Keratinocyte (primary cell): ENCODE measurements around the gene ABHD6. TPM values are rescaled to one million over a fixed set of nuclear protein-coding genes. Genes with fewer than 3 reads are reported as not detected.

Source experiments
- DNase-seq: peaks from one replicate; pipeline ENCODE4 v3.0.0-alpha.2; 2011; ENCODE audit warnings: low read depth, missing footprints, low spot score
- FAIRE-seq: peaks from 2 replicates; lab custom pipeline; 2011; peaks lifted over from hg19 to GRCh38; lab: Jason Lieb, UNC
- H2AFZ ChIP-seq: 2 replicates; pipeline ENCODE4 v1.6.0; 2012; ENCODE audit warnings: low read length, control low read depth, inconsistent platforms; ENCODE audit not compliant: control insufficient read depth
- H3K27ac ChIP-seq: 2 replicates; pipeline ENCODE4 v1.5.1; 2011; ENCODE audit warnings: low read length; ENCODE audit not compliant: control insufficient read depth, insufficient read depth
- H3K27me3 ChIP-seq: 3 replicates; pipeline ENCODE4 v1.6.0; 2011; ENCODE audit warnings: low read length; ENCODE audit not compliant: control insufficient read depth, insufficient read depth; ENCODE audit errors: extremely low read depth
- H3K36me3 ChIP-seq, 2 experiments: 2 replicates in 1 of 2; 3 replicates in 1 of 2; pipeline ENCODE4 v1.5.1; 2011; ENCODE audit warnings: low read length in 2 of 2, mild to moderate bottlenecking in 1 of 2; ENCODE audit not compliant: control insufficient read depth in 2 of 2, insufficient read depth in 2 of 2; ENCODE audit errors: extremely low read depth in 1 of 2
- H3K4me1 ChIP-seq: 3 replicates; pipeline ENCODE4 v1.5.1; 2011; ENCODE audit warnings: low read length; ENCODE audit not compliant: control insufficient read depth, insufficient read depth; ENCODE audit errors: extremely low read depth
- H3K4me2 ChIP-seq: 3 replicates; pipeline ENCODE4 v1.6.0; 2011; ENCODE audit warnings: low read depth, low read length; ENCODE audit not compliant: control insufficient read depth, insufficient read depth; ENCODE audit errors: extremely low read depth
- H3K4me3 ChIP-seq, 3 experiments: fragments of 200-600 bp in 1 of 3; sonication (generic) in 1 of 3; 2 replicates in 2 of 3; 3 replicates in 1 of 3; pipeline ENCODE4 v1.5.1; 2011 to 2016; ENCODE audit warnings: low read length in 3 of 3, mild to moderate bottlenecking in 3 of 3, control low read depth in 2 of 3, inconsistent platforms in 1 of 3, low read depth in 1 of 3, mixed read lengths in 1 of 3, mixed run types in 1 of 3, moderate library complexity in 1 of 3; ENCODE audit not compliant: control insufficient read depth in 2 of 3, insufficient read depth in 2 of 3; ENCODE audit errors: extremely low read depth in 1 of 3
- H3K79me2 ChIP-seq: 2 replicates; pipeline ENCODE4 v1.6.0; 2012; ENCODE audit warnings: low read length; ENCODE audit not compliant: control insufficient read depth, insufficient read depth
- H3K9ac ChIP-seq: 3 replicates; pipeline ENCODE4 v1.6.0; 2011; ENCODE audit warnings: low read length; ENCODE audit not compliant: control insufficient read depth, insufficient read depth; ENCODE audit errors: extremely low read depth
- H3K9me1 ChIP-seq: 3 replicates; pipeline ENCODE4 v1.6.0; 2011; ENCODE audit warnings: low read length; ENCODE audit not compliant: control insufficient read depth, insufficient read depth; ENCODE audit errors: extremely low read depth
- H3K9me3 ChIP-seq: 2 replicates; pipeline ENCODE4 v1.5.1; 2012; ENCODE audit warnings: low read depth, low read length; ENCODE audit not compliant: control insufficient read depth
- H4K20me1 ChIP-seq: 3 replicates; pipeline ENCODE4 v1.6.0; 2011; ENCODE audit warnings: low read length; ENCODE audit not compliant: control insufficient read depth, insufficient read depth; ENCODE audit errors: extremely low read depth
- CTCF ChIP-seq, 3 experiments: IDR thresholded peaks in 1 of 3; conservative IDR thresholded peaks in 1 of 3; optimal IDR thresholded peaks in 1 of 3; 2 replicates in 2 of 3; 3 replicates in 1 of 3; pipeline versions ENCODE3 to v1.5.1; 2011; ENCODE audit warnings: low read length in 3 of 3, mild to moderate bottlenecking in 3 of 3, moderate library complexity in 2 of 3, control low read depth in 1 of 3, inconsistent platforms in 1 of 3; ENCODE audit not compliant: insufficient read depth in 2 of 3; ENCODE audit errors: extremely low read depth in 1 of 3
- EZH2 ChIP-seq: IDR thresholded peaks from one replicate; pipeline ENCODE4 v1.6.1; 2012; ENCODE audit warnings: inconsistent platforms, mild to moderate bottlenecking, low read length, moderate library complexity
- dilution Hi-C: fragments of 300-500 bp; cut with MboI; formaldehyde crosslinking; loops from one replicate; pipeline ENCODE4 v1.7.0; 2020; ENCODE audit warnings: low sequenced_read_pairs; ENCODE audit not compliant: extremely low pct_ligation_motif_present
- polyA plus RNA-seq, 5 experiments: library from polyadenylated mRNA; depleted of rRNA in 3 of 5; stranded (reverse) in 3 of 5; stranded (forward) in 1 of 5; unstranded in 1 of 5; fragments of >200 nt; gene quantifications; 1 replicate in 1 of 5; 2 replicates in 3 of 5; 3 replicates in 1 of 5; pipeline versions ENCODE4 v1.2.1 to v1.2.3, GENCODE V29; 2011 to 2012; ENCODE audit warnings: missing spikeins in 2 of 5, low read depth in 1 of 5, low replicate concordance in 1 of 5

ABHD6 gene
- polyA plus RNA-seq, 1 donor (not counting 4 experiments of a cell fraction or from before 2014, with no cell fraction given): 15.2 TPM

- TF ChIP-seq EZH2 (no peak), CTCF (optimal IDR thresholded peaks at IDR 0.05 in 1 of 3, IDR thresholded peaks at IDR 0.05 in 1 of 3, conservative IDR thresholded peaks at IDR 0.05 in 1 of 3; ENCODE audit: extremely low read depth in 1 of 3, insufficient read depth in 2 of 3, low read length in 3 of 3) (peak; percentile 18 to 28 (median 19))
- dilution Hi-C loops: no loop called here
- no peaks in the 10 kb centered on the region for H3K9me3 ChIP-seq
- H3K4me1 ChIP-seq: peaks cover 3% of the 10 kb centered on the region
- H2AFZ ChIP-seq: no peak overlapping the region
- peaks cover 3% of the 10 kb centered on the region for H4K20me1 ChIP-seq
- DNase-seq (no peak), FAIRE-seq (no peak)
- no peak overlapping the region for H3K27ac ChIP-seq
- no peaks in the 10 kb centered on the region for H3K27me3 ChIP-seq
- H3K4me3 ChIP-seq: no peak overlapping the region
- H3K9me1 ChIP-seq: no peaks in the 10 kb centered on the region
- H3K36me3 ChIP-seq: no peaks in the 10 kb centered on the region
- no peak overlapping the region for H3K9ac ChIP-seq
- H3K79me2 ChIP-seq: no peaks in the 10 kb centered on the region
- H3K4me2 ChIP-seq: peak overlapping the region; percentile 17
Observed at GRCh38 chr3:58249358-58250092, 11.9 kb downstream of the ABHD6 start.

DNA sequence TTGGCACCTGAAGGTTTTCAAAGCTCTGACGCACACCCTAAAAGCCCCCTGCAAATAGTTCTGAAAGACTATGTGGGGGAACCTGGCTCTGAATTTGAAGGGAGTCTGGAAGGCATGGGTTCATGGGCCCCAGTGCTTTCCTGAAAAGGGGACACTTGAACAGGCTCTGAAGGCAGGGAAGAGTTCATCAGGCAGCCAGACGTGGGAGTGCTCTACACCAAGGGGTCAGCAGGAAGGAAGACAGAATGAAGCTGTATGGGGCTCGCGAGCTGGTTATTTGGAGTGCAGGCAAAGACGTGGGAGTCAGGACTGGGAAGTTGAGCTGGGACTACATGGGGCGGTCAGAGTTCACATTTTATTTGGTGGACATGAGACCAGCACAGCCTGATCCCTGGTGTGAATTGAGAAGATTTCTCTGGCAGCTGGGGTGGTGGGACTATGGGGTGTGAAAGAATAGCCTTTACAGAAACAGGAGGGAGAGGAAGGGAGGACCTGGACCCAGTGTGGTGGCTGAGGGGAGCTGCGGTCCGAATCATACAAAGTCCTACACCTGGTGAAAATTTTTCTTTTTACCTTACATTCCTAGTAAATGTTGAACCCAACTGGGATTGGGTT lies 12.6 kb downstream of the ABHD6 start:
- DNase-seq (no peak), FAIRE-seq (no peak)
- H3K9me1 ChIP-seq: no peaks in the 10 kb centered on the region
- H3K27ac ChIP-seq: no peak overlapping the region
- no peak overlapping the region for H3K4me2 ChIP-seq
- peaks cover 3% of the 10 kb centered on the region for H3K4me1 ChIP-seq
- H3K4me3 ChIP-seq: no peak overlapping the region
- no peaks in the 10 kb centered on the region for H3K36me3 ChIP-seq
- TF ChIP-seq CTCF (optimal IDR thresholded peaks at IDR 0.05 in 1 of 3, IDR thresholded peaks at IDR 0.05 in 1 of 3, conservative IDR thresholded peaks at IDR 0.05 in 1 of 3; ENCODE audit: extremely low read depth in 1 of 3, insufficient read depth in 2 of 3, low read length in 3 of 3) (no peak), EZH2 (no peak)
- H4K20me1 ChIP-seq: peaks cover 3% of the 10 kb centered on the region
- H3K9ac ChIP-seq: no peak overlapping the region
- H3K79me2 ChIP-seq: no peaks in the 10 kb centered on the region
- dilution Hi-C loops: no loop called here
- no peaks in the 10 kb centered on the region for H3K27me3 ChIP-seq
- H3K9me3 ChIP-seq: no peaks in the 10 kb centered on the region
- no peak overlapping the region for H2AFZ ChIP-seq
